ENCODE results near the gene U2AF1. TPM values are rescaled to one million over a fixed set of nuclear protein-coding genes. Genes with fewer than 3 reads are reported as not detected.

U2AF1 gene, protein sequence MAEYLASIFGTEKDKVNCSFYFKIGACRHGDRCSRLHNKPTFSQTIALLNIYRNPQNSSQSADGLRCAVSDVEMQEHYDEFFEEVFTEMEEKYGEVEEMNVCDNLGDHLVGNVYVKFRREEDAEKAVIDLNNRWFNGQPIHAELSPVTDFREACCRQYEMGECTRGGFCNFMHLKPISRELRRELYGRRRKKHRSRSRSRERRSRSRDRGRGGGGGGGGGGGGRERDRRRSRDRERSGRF
- 12.4 and 22.3 TPM in 2 replicates for total RNA-seq

DNA sequence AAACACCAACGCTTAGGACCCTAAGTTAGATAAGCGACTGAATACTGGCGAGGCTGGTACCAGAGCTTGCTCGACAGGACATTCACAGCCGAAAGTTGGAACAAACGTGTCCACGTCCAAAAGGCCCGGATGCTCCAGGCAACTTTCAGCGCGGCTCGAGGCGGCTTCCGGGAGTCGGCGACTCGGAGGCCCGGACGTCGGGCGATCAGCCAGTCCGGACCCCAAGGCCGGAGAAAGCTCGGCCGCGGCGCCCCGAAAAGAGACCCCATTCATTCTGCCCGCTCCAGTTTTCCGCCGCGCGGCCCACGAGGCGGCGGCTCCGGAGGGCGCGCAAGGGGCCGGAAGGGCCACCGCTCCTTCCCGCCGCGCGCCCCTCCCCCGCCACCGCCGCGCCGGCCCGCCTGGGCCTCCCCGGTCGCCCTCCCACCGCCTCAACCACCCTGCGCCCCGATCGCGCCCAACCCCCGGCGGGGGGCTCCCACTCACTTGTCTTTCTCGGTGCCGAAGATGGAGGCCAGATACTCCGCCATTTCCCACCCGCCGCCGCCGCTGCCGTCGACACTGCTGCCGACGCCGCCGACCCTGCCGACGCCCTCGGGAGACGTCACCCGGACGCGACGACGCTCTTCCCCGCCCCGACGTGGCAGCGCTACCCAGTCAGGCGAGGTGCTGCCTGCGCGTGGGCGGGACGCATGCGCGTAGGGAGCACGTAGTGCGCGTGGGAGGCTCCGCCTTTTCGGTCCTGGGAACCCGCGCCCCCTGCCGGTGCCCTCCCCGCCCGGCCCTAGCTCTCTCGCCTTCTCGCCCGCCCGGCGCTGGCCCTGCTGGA lies at the start of gene U2AF1:
TSS of gene U2AF1 (minus strand) at position 606 of the 829 bp plus-strand sequence. CDS start at position 530, 76 bp downstream.

DNA sequence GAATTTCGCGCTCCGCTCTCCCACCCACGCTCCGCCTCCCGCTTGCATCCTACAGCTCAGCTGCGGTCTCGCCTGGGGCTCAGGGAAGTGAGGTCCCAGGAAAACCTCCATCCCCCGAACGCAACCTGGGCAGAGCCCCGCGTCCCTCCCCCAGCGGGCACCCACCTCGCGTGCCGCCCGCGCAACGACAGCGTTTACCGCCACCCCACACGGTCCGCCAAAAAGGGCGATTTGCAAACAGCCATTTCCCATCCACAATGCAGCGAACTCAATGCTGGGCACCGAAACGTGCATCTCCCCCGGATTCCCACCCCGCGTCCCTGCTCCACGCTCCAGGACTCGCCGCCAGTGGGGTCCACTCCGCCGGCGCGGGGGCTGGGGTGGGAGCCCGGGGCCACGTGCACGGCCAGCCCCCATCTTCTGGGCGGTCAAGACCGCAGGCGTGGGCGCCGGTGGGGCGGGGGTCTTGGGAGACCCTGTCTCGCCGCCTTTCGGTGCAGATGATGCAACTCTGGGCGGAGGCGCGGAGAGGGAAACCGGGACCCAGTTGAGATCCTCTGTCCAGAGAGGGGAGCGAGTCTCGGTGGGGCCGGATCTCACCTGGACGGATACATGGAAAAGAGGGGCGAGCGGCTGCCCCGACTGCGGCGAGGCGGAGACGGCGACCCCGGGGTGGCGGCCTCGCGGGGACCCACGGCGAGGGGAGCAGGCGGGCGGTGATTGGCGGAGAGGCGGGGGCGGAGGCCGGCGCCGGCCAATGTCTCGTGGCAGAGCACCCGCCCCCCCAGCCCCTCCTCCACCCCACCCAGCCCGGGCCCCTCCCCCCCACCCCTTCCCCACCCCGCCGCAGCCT lies 32.0 kb downstream of the U2AF1 start, which contains the start of gene CBS:
TSS of gene CBS (minus strand) at position 666 of the 853 bp plus-strand sequence. CDS start 3,642 bp downstream, outside the sequence.

Other genes with a start within 250 kb of the U2AF1 start
- 7.9 and 17.8 TPM in 2 replicates for gene WDR4, start 228.0 kb downstream of the U2AF1 start, total RNA-seq
- gene NDUFV3, start 214.3 kb downstream of the U2AF1 start, total RNA-seq, result 39.1 and 40.9 TPM in 2 replicates
- not detected in 2 replicates for gene ERVH48-1, start 181.9 kb downstream of the U2AF1 start, total RNA-seq
- 9.1 and 18.3 TPM in 2 replicates for gene PKNOX1, start 133.0 kb downstream of the U2AF1 start, total RNA-seq
- 38.5 and 47.1 TPM in 2 replicates for gene CBS, start 31.7 kb downstream of the U2AF1 start, total RNA-seq
- gene CRYAA, start 61.4 kb upstream of the U2AF1 start, total RNA-seq, result not detected in 2 replicates

Data from mesangial cell (primary cell).